Measurements from ENCODE around the gene USP40.

DNA sequence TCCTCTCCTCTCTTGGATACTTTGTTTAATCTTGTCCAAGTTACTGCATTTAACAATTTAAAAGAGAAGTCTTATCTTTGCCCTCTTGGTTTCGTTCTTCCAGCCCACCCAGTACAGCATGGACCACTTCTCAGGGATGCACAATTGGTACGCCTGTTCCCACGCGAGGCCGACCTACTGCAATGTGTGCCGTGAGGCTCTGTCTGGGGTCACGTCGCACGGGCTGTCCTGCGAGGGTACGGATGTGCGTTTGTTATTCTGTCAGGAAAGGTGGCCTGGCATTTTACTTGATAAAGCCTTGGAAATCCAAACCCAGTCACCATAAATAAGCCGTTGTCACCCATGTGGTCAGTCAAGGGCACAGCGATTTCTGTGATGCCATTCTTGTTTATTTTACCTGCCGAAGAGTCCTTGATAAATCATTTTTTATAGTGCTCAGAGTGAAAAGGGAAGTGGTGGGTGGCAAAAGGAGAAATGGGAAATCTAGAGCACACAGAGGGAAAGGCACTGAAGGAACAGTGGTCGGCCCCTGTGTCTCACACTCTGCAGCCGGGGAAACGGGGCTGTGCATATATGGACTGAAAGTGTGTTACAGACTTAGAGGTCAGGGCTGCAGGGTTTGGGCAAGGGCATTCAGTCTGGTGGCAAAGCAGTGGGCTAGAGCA lies 131.8 kb downstream of the USP40 start:
- TF ChIP-seq ELF4 (IDR thresholded peaks at IDR 0.05) (no peak), BHLHE40 (IDR thresholded peaks at IDR 0.05; ENCODE audit: borderline replicate concordance) (no peak), FOXK2 (IDR thresholded peaks at IDR 0.05) (no peak), SP1 (IDR thresholded peaks at IDR 0.05) (no peak)

All from HEK293T (cell line).